Measurements from ENCODE around the gene C9orf72.

GRCh38 chr9:27536168-27536567, 37.1 kb downstream of the C9orf72 start:
- TF ChIP-seq, protein P1, sequence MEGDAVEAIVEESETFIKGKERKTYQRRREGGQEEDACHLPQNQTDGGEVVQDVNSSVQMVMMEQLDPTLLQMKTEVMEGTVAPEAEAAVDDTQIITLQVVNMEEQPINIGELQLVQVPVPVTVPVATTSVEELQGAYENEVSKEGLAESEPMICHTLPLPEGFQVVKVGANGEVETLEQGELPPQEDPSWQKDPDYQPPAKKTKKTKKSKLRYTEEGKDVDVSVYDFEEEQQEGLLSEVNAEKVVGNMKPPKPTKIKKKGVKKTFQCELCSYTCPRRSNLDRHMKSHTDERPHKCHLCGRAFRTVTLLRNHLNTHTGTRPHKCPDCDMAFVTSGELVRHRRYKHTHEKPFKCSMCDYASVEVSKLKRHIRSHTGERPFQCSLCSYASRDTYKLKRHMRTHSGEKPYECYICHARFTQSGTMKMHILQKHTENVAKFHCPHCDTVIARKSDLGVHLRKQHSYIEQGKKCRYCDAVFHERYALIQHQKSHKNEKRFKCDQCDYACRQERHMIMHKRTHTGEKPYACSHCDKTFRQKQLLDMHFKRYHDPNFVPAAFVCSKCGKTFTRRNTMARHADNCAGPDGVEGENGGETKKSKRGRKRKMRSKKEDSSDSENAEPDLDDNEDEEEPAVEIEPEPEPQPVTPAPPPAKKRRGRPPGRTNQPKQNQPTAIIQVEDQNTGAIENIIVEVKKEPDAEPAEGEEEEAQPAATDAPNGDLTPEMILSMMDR (conservative IDR thresholded peaks at IDR 0.05): no peak
- no peak for TF ChIP-seq EZH2 (IDR thresholded peaks at IDR 0.05; ENCODE audit: low read depth)
